ENCODE data around the gene KLHDC1.

GRCh38 chr14:49673586-49673985, 19.3 kb upstream of the KLHDC1 start:
- TF ChIP-seq CTCF (IDR thresholded peaks at IDR 0.05), result no peak
- TF ChIP-seq POLR2AphosphoS5 (IDR thresholded peaks at IDR 0.05), result no peak
